ENCODE results near the gene SNIP1.

DNA sequence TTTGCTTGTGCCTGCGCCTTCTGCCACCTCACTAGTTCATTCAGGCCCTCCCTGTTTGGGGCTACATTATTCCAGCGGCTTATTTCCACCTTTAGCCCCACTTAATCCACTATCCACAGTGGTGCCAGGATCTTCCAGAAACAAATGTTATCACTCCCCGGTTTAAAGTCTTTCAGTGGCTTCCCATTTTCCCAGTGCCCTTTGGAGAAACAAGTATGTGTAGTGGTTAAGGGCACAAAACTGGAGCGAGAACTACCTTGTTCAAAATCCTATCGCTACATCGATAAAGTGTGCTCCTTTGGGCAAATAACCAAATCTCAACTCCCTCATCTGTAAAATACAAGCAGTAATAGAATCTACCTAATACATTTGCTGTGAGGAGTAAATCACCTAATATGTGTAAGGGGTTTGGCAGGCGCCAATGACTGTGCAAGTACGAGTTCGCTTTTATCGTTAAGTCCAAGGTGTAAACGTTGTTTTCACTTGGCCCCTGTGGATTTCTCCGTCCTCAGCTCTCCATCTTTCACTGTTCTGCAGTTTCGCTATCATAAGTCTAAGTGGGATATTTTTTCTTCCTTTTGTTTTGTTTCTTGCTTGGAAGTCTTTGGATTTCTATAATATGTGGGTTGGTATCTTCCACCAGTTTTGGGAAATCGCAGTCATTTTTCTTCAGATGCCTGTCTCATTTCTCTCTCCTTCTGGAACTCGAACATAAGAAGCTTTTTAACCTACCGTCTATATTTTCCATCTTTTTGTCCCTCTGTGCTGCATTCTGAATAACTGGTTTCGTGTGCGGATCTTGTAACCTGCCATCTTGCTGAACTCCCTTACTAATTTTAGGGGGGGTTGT lies 38.7 kb downstream of the SNIP1 start:
- TF ChIP-seq, protein P1, sequence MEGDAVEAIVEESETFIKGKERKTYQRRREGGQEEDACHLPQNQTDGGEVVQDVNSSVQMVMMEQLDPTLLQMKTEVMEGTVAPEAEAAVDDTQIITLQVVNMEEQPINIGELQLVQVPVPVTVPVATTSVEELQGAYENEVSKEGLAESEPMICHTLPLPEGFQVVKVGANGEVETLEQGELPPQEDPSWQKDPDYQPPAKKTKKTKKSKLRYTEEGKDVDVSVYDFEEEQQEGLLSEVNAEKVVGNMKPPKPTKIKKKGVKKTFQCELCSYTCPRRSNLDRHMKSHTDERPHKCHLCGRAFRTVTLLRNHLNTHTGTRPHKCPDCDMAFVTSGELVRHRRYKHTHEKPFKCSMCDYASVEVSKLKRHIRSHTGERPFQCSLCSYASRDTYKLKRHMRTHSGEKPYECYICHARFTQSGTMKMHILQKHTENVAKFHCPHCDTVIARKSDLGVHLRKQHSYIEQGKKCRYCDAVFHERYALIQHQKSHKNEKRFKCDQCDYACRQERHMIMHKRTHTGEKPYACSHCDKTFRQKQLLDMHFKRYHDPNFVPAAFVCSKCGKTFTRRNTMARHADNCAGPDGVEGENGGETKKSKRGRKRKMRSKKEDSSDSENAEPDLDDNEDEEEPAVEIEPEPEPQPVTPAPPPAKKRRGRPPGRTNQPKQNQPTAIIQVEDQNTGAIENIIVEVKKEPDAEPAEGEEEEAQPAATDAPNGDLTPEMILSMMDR (tag by site-specific recombination; IDR thresholded peaks at IDR 0.05): no peak
- TF ChIP-seq ZNF155 (tag by site-specific recombination; IDR thresholded peaks at IDR 0.05) (no peak), ZNF792 (tag by site-specific recombination; IDR thresholded peaks at IDR 0.05) (no peak), ZNF555 (tag by site-specific recombination; conservative IDR thresholded peaks at IDR 0.05) (no peak), ZNF660 (tag by site-specific recombination; IDR thresholded peaks at IDR 0.05) (no peak), ZNF580 (tag by site-specific recombination; IDR thresholded peaks at IDR 0.05) (no peak), ZNF311 (tag by site-specific recombination; IDR thresholded peaks at IDR 0.05; ENCODE audit: borderline replicate concordance) (no peak), TCF7L2 (IDR thresholded peaks at IDR 0.05; ENCODE audit: borderline replicate concordance, low read depth, low read length) (no peak), ZSCAN4 (tag by site-specific recombination; IDR thresholded peaks at IDR 0.05) (no peak), ZNF645 (tag by site-specific recombination; IDR thresholded peaks at IDR 0.05) (no peak)
- TF ChIP-seq, protein P2, sequence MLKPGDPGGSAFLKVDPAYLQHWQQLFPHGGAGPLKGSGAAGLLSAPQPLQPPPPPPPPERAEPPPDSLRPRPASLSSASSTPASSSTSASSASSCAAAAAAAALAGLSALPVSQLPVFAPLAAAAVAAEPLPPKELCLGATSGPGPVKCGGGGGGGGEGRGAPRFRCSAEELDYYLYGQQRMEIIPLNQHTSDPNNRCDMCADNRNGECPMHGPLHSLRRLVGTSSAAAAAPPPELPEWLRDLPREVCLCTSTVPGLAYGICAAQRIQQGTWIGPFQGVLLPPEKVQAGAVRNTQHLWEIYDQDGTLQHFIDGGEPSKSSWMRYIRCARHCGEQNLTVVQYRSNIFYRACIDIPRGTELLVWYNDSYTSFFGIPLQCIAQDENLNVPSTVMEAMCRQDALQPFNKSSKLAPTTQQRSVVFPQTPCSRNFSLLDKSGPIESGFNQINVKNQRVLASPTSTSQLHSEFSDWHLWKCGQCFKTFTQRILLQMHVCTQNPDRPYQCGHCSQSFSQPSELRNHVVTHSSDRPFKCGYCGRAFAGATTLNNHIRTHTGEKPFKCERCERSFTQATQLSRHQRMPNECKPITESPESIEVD (tag by site-specific recombination; IDR thresholded peaks at IDR 0.05): no peak

All from HEK293 (cell line).